A673 (cell line): Measurements from ENCODE around the gene C6orf118. TPM values are rescaled to one million over a fixed set of nuclear protein-coding genes. Genes with fewer than 3 reads are reported as not detected.

Experiments used
- BruUV-seq: library from RNA; stranded (reverse); fragments of 400-500 nt; replicated peaks from 2 replicates; lab custom pipeline; 2021; lab: Mats Ljungman, UMichigan
- CTCF ChIA-PET: fragments of 300-600 bp; sonication (Branson Sonifier 250); formaldehyde crosslinking; loops from one replicate; lab custom pipeline; 2022; ENCODE audit warnings: antibody characterized with exemption; lab: Charles Lee
- POLR2A ChIA-PET: fragments of 300-600 bp; sonication (Branson Sonifier 250); formaldehyde crosslinking; loops from one replicate; lab custom pipeline; 2022; ENCODE audit warnings: antibody characterized with exemption; ENCODE audit not compliant: low non-redundant PET; lab: Charles Lee
- DNase-seq: peaks from one replicate; pipeline ENCODE4 v3.0.0-alpha.2; 2015; ENCODE audit warnings: low spot score
- H3K27ac ChIP-seq: fragments of 200-600 bp; sonication (generic); 2 replicates; pipeline ENCODE4 v1.5.1; 2016; ENCODE audit warnings: mixed run types, low read depth, mild to moderate bottlenecking, mixed read lengths, antibody characterized with exemption, low read length; ENCODE audit not compliant: poor library complexity, severe bottlenecking
- H3K27me3 ChIP-seq: fragments of 200-600 bp; sonication (generic); replicated peaks from 2 replicates; pipeline ENCODE4 v1.6.1; 2017; ENCODE audit warnings: mixed run types, low read depth, mild to moderate bottlenecking, mixed read lengths, antibody characterized with exemption, low read length; ENCODE audit not compliant: insufficient read depth, poor library complexity
- H3K36me3 ChIP-seq: fragments of 200-600 bp; sonication (generic); 2 replicates; pipeline ENCODE4 v1.6.1; 2016; ENCODE audit warnings: mixed run types, mild to moderate bottlenecking, mixed read lengths, antibody characterized with exemption, low read length; ENCODE audit not compliant: insufficient read depth, poor library complexity, severe bottlenecking
- H3K4me1 ChIP-seq: fragments of 200-600 bp; sonication (generic); 2 replicates; pipeline ENCODE4 v1.6.1; 2017; ENCODE audit warnings: mixed run types, mild to moderate bottlenecking, mixed read lengths, antibody characterized with exemption, low read length; ENCODE audit not compliant: insufficient read depth, poor library complexity, severe bottlenecking
- H3K4me3 ChIP-seq: fragments of 200-600 bp; sonication (generic); 2 replicates; pipeline ENCODE4 v1.5.1; 2016; ENCODE audit warnings: low read depth, mixed run types, mild to moderate bottlenecking, mixed read lengths, low read length; ENCODE audit not compliant: poor library complexity, severe bottlenecking
- H3K9me3 ChIP-seq: fragments of 200-600 bp; sonication (generic); 2 replicates; pipeline ENCODE4 v1.6.1; 2016; ENCODE audit warnings: mixed run types, low read depth, mild to moderate bottlenecking, mixed read lengths, antibody characterized with exemption, low read length; ENCODE audit not compliant: poor library complexity, severe bottlenecking
- EZH2 ChIP-seq: fragments of 200-600 bp; sonication (generic); IDR thresholded peaks from 2 replicates; pipeline ENCODE4 v1.6.1; 2017; ENCODE audit warnings: borderline replicate concordance, low read depth, mild to moderate bottlenecking, mixed read lengths, antibody characterized with exemption, low read length; ENCODE audit not compliant: poor library complexity, severe bottlenecking
- intact Hi-C: fragments of 100-400 bp; cut with micrococcal nuclease; formaldehyde crosslinking; loops from one replicate; pipeline ENCODE4 v1.10.0; 2022; ENCODE audit not compliant: unreplicated experiment
- total RNA-seq: library from RNA; stranded (reverse); gene quantifications from 2 replicates; pipeline ENCODE4 v1.2.3, GENCODE V29; 2021
- TF ChIP-seq, protein P1 (sequence below): fragments of 300-800, 200-600 bp; sonication (generic); conservative IDR thresholded peaks from 2 replicates; pipeline ENCODE4 v1.5.1; 2017; ENCODE audit warnings: low read depth, mild to moderate bottlenecking, antibody characterized with exemption, low read length, moderate library complexity, mixed read lengths

The C6orf118 gene
- total RNA-seq, 1 experiment from 2014 or later: not detected

GRCh38 chr6:165317723-165318122 lies 8.3 kb upstream of the C6orf118 start:
- H3K36me3 ChIP-seq: no peaks in the 10 kb centered on the region
- no peaks in the 10 kb centered on the region for H3K4me1 ChIP-seq
- no peak for DNase-seq
- CTCF ChIA-PET: no interaction called here
- no TSS peak for BruUV-seq
- intact Hi-C loops: no loop called here
- TF ChIP-seq, protein P1, sequence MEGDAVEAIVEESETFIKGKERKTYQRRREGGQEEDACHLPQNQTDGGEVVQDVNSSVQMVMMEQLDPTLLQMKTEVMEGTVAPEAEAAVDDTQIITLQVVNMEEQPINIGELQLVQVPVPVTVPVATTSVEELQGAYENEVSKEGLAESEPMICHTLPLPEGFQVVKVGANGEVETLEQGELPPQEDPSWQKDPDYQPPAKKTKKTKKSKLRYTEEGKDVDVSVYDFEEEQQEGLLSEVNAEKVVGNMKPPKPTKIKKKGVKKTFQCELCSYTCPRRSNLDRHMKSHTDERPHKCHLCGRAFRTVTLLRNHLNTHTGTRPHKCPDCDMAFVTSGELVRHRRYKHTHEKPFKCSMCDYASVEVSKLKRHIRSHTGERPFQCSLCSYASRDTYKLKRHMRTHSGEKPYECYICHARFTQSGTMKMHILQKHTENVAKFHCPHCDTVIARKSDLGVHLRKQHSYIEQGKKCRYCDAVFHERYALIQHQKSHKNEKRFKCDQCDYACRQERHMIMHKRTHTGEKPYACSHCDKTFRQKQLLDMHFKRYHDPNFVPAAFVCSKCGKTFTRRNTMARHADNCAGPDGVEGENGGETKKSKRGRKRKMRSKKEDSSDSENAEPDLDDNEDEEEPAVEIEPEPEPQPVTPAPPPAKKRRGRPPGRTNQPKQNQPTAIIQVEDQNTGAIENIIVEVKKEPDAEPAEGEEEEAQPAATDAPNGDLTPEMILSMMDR: no peak
- no peak for TF ChIP-seq EZH2
- H3K27ac ChIP-seq: no peak overlapping the region
- H3K27me3 ChIP-seq: no peaks in the 10 kb centered on the region
- POLR2A ChIA-PET: no interaction called here
- H3K9me3 ChIP-seq: peaks cover 4% of the 10 kb centered on the region
- no peak overlapping the region for H3K4me3 ChIP-seq

GRCh38 chr6:165306955-165307354 lies 2.5 kb downstream of the C6orf118 start:
- no peaks in the 10 kb centered on the region for H3K9me3 ChIP-seq
- no peak overlapping the region for H3K27ac ChIP-seq
- BruUV-seq: no TSS peak
- ChIA-PET CTCF (no interaction called here), POLR2A (no interaction called here)
- TF ChIP-seq, protein P1: no peak
- TF ChIP-seq EZH2: no peak
- no peak for DNase-seq
- H3K36me3 ChIP-seq: no peaks in the 10 kb centered on the region
- H3K4me1 ChIP-seq: no peaks in the 10 kb centered on the region
- intact Hi-C loops: no loop called here
- H3K4me3 ChIP-seq: no peak overlapping the region
- peaks cover 6% of the 10 kb centered on the region for H3K27me3 ChIP-seq

DNA sequence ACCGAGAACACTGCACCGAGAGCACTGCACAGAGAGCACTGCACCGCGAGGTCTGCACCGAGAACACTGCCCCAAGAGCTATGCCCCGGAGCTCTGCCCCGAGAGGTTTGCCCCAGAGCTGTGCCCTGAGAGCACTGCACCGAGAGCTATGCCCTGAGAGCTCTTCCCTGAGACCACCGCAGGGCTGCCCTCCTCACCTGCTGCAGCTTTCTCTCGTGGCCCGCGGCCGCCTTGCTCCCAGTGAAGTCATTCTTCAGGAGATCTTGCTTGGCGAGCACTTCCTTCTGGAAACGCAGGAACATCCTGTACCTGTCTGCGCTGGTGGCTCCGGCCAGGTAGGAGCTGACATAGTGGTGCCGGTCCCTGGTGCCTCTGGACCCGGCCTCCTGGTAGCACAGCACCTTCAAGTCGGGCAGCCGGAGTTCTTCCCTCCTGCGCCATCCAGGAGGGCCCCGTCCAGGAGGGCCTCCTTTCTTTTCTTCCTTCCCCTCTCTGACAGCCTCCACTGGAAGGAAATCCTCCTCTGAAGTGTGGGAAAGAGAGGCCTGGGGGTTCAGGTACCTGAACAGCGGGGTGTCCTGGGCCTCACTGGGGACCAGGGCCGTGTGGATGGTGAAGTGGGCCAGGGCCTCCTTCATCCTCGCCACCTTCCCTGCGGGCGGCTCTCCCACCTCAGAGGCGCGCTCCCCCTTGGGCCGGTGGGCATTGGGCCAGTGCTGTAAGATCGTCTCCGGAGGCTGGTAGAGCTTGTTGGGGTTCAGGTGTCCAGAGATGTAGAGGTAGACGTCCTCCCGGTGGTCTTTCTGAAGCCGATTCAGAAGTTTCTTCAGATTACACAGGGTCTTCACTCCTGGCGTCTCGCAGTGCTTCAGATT lies 7.8 kb downstream of the C6orf118 start:
- no peaks in the 10 kb centered on the region for H3K27me3 ChIP-seq
- CTCF ChIA-PET: no interaction called here
- H3K4me3 ChIP-seq: no peak overlapping the region
- H3K9me3 ChIP-seq: no peaks in the 10 kb centered on the region
- TF ChIP-seq, protein P1: no peak
- TF ChIP-seq EZH2: no peak
- BruUV-seq: no TSS peak
- no peak for DNase-seq
- no peaks in the 10 kb centered on the region for H3K36me3 ChIP-seq
- H3K27ac ChIP-seq: no peak overlapping the region
- H3K4me1 ChIP-seq: no peaks in the 10 kb centered on the region
- intact Hi-C loops: no loop called here
- POLR2A ChIA-PET: no interaction called here
